Measurements from ENCODE around the gene NRG3.

The NRG3 gene

DNA sequence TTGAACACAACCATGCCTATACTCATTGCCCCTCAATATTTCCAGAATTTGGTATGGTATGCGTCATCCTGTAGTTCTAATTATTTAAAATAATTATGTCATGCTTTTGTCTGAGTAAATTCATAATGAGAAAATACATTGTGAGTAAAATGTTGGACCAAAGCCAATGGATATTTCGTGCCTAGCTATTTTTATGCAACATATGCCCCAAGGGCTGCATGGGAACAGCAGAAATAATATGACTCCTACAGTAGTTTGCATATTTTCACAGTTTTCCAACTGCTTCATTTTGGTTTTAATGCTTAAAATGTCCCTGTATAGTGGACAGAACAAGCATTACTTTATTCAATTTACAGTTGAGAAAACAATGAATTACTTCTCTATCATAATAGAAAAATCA, 1148.7 kb downstream of the NRG3 start:
- DNase-seq (ENCODE audit: insufficient read length, low spot score) = no peak
- FAIRE-seq = no peak
